ENCODE measurements around the gene SLC35G3. TPM values are rescaled to one million over a fixed set of nuclear protein-coding genes. Genes with fewer than 3 reads are reported as not detected.

SLC35G3 gene
- total RNA-seq, 1 donor from 2014 or later: not detected

- Histone ChIP-seq H3K36me3 (no peaks in the 10 kb centered on the region), H3K9me3 (no peaks in the 10 kb centered on the region), H3K4me1 (no peaks in the 10 kb centered on the region), H3K27ac (no peak overlapping the region), H3K27me3 (no peaks in the 10 kb centered on the region), H3K4me3 (no peak overlapping the region)
- TF ChIP-seq POLR2AphosphoS5 (IDR thresholded peaks at IDR 0.05; ENCODE audit: insufficient read depth in 1 of 2, low read depth in 1 of 2): no peak
- TF ChIP-seq, protein P1, sequence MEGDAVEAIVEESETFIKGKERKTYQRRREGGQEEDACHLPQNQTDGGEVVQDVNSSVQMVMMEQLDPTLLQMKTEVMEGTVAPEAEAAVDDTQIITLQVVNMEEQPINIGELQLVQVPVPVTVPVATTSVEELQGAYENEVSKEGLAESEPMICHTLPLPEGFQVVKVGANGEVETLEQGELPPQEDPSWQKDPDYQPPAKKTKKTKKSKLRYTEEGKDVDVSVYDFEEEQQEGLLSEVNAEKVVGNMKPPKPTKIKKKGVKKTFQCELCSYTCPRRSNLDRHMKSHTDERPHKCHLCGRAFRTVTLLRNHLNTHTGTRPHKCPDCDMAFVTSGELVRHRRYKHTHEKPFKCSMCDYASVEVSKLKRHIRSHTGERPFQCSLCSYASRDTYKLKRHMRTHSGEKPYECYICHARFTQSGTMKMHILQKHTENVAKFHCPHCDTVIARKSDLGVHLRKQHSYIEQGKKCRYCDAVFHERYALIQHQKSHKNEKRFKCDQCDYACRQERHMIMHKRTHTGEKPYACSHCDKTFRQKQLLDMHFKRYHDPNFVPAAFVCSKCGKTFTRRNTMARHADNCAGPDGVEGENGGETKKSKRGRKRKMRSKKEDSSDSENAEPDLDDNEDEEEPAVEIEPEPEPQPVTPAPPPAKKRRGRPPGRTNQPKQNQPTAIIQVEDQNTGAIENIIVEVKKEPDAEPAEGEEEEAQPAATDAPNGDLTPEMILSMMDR (IDR thresholded peaks at IDR 0.05): no peak
- TF ChIP-seq POLR2A (IDR thresholded peaks at IDR 0.05): no peak
- intact Hi-C loops (cut with DNase I): no loop called here
- no peak for DNase-seq (ENCODE audit: extremely low spot score in 2 of 2)
Observed at GRCh38 chr17:35160354-35161201, 33.6 kb downstream of the SLC35G3 start.

- Histone ChIP-seq H3K4me3 (no peak overlapping the region), H3K4me1 (no peaks in the 10 kb centered on the region), H3K27ac (no peak overlapping the region), H3K27me3 (no peaks in the 10 kb centered on the region), H3K36me3 (no peaks in the 10 kb centered on the region), H3K9me3 (no peaks in the 10 kb centered on the region)
- intact Hi-C loops (cut with DNase I): no loop called here
- no peak for DNase-seq (ENCODE audit: extremely low spot score in 2 of 2)
- TF ChIP-seq POLR2AphosphoS5 (IDR thresholded peaks at IDR 0.05; ENCODE audit: insufficient read depth in 1 of 2, low read depth in 1 of 2) (no peak), POLR2A (IDR thresholded peaks at IDR 0.05) (no peak)
- TF ChIP-seq, protein P1 (IDR thresholded peaks at IDR 0.05): no peak
Observed at GRCh38 chr17:35159940-35160339, 34.3 kb downstream of the SLC35G3 start.

GRCh38 chr17:35155246-35155645 is 38.9 kb downstream of the SLC35G3 start:
- Histone ChIP-seq H3K27me3 (no peaks in the 10 kb centered on the region), H3K4me3 (no peak overlapping the region), H3K4me1 (no peaks in the 10 kb centered on the region), H3K36me3 (no peaks in the 10 kb centered on the region), H3K9me3 (no peaks in the 10 kb centered on the region), H3K27ac (no peak overlapping the region)
- intact Hi-C loops (cut with DNase I): no loop called here
- TF ChIP-seq, protein P1 (IDR thresholded peaks at IDR 0.05): no peak
- no peak for TF ChIP-seq POLR2A (IDR thresholded peaks at IDR 0.05)
- no peak for TF ChIP-seq POLR2AphosphoS5 (IDR thresholded peaks at IDR 0.05; ENCODE audit: insufficient read depth in 1 of 2, low read depth in 1 of 2)
- DNase-seq (ENCODE audit: extremely low spot score in 2 of 2): no peak

- Histone ChIP-seq H3K36me3 (no peaks in the 10 kb centered on the region), H3K4me3 (no peak overlapping the region), H3K27me3 (no peaks in the 10 kb centered on the region), H3K27ac (no peak overlapping the region), H3K9me3 (no peaks in the 10 kb centered on the region), H3K4me1 (no peaks in the 10 kb centered on the region)
- intact Hi-C loops (cut with DNase I): no loop called here
- no peak for DNase-seq (ENCODE audit: extremely low spot score in 2 of 2)
- no peak for TF ChIP-seq POLR2A (IDR thresholded peaks at IDR 0.05)
- TF ChIP-seq POLR2AphosphoS5 (IDR thresholded peaks at IDR 0.05; ENCODE audit: insufficient read depth in 1 of 2, low read depth in 1 of 2): no peak
- TF ChIP-seq, protein P1 (IDR thresholded peaks at IDR 0.05): no peak
Observed at GRCh38 chr17:35154196-35155165, 39.7 kb downstream of the SLC35G3 start.

All from vagina (tissue), 2 donors.